Coronary artery (tissue), 2 donors: ENCODE data around the gene ZFHX3.
"Not testable (repeated sequence)": the region's sequence is repeated elsewhere in the genome, so short reads cannot be mapped to it uniquely, and the experiment has no call there.

ENCODE experiments used
- DNase-seq: peaks from one replicate; pipeline ENCODE4 v3.0.0-alpha.2; 2017; ENCODE audit warnings: low spot score
- H3K27ac ChIP-seq, 2 donors: fragments of 200-600 bp; sonication (generic); one replicate each; pipeline ENCODE4 v1.5.1; 2016 to 2019
- H3K4me3 ChIP-seq: fragments of 200-600 bp; sonication (generic); 2 replicates; pipeline ENCODE4 v1.5.1; 2016; ENCODE audit warnings: mild to moderate bottlenecking, moderate library complexity
- TF ChIP-seq, protein P1 (sequence below): fragments of 200-600 bp; sonication (generic); IDR thresholded peaks from one replicate; pipeline ENCODE4 v1.5.1; 2019; ENCODE audit warnings: antibody characterized with exemption

The ZFHX3 gene

GRCh38 chr16:73092236-73092781, 44.4 kb upstream of the ZFHX3 start:
- TF ChIP-seq, protein P1, sequence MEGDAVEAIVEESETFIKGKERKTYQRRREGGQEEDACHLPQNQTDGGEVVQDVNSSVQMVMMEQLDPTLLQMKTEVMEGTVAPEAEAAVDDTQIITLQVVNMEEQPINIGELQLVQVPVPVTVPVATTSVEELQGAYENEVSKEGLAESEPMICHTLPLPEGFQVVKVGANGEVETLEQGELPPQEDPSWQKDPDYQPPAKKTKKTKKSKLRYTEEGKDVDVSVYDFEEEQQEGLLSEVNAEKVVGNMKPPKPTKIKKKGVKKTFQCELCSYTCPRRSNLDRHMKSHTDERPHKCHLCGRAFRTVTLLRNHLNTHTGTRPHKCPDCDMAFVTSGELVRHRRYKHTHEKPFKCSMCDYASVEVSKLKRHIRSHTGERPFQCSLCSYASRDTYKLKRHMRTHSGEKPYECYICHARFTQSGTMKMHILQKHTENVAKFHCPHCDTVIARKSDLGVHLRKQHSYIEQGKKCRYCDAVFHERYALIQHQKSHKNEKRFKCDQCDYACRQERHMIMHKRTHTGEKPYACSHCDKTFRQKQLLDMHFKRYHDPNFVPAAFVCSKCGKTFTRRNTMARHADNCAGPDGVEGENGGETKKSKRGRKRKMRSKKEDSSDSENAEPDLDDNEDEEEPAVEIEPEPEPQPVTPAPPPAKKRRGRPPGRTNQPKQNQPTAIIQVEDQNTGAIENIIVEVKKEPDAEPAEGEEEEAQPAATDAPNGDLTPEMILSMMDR: no peak
- DNase-seq: no peak
- Histone ChIP-seq H3K27ac (peak overlapping the region; percentile 86 to 87), H3K4me3 (peak overlapping the region; percentile 41)

GRCh38 chr16:73091174-73091573, 43.2 kb upstream of the ZFHX3 start:
- H3K27ac ChIP-seq: peak overlapping the region; percentile 86 to 87
- peak overlapping the region; percentile 41 for H3K4me3 ChIP-seq
- TF ChIP-seq, protein P1: no peak
- DNase-seq: no peak

DNA sequence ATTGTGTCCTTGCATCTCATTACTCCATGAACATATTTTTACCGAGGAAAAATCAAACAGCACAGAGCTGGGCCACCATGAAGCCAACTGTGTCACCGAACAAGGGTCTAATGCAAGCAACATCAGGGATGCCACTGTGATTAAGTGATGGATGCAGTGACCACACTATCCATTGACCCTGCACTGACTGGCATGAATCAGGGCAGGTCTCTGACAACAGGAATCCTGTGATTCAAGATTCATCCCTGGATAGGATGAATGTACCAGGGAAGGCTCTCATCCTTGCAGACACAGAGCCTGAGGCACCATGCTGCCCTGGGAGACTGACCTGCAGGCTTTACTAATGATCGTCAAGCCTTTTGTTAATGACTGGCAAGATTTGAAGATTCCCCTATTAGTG, 41.5 kb upstream of the ZFHX3 start:
- TF ChIP-seq, protein P1: no peak
- DNase-seq: no peak
- H3K27ac ChIP-seq: peak overlapping the region in 1 of 2 donors; percentile 33
- no peak overlapping the region for H3K4me3 ChIP-seq

- H3K27ac ChIP-seq: no peak overlapping the region
- TF ChIP-seq, protein P1: no peak
- H3K4me3 ChIP-seq: no peak overlapping the region
- no peak for DNase-seq
Measured at GRCh38 chr16:73086108-73086507, 38.2 kb upstream of the ZFHX3 start.

GRCh38 chr16:73083271-73083670, 35.3 kb upstream of the ZFHX3 start:
- Histone ChIP-seq H3K27ac (no peak overlapping the region), H3K4me3 (no peak overlapping the region)
- no peak for DNase-seq
- TF ChIP-seq, protein P1: no peak

DNA sequence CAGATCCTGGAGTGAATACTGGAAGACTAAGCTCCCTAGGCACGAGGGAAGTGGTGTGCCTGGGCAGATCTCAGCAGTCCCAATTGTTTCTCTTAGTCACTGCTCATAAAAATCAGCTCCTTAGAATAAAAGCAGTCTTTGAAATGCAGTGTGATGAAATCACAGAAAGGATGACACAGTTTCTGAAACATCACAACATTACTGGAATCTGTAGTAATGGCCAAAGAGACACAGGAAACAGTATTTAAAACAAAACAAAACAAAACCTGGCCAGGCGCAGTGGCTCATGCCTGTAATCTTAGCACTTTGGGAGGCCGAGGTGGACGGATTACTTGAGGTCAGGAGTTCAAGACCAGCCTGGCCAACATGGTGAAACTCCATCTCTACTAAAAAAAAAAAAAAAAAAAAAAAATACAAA, 34.7 kb upstream of the ZFHX3 start:
- H3K27ac ChIP-seq: peak overlapping the region; percentile 43 to 68
- DNase-seq, H3K4me3 ChIP-seq: not testable (repeated sequence)

GRCh38 chr16:73080931-73081330, 33.0 kb upstream of the ZFHX3 start:
- TF ChIP-seq, protein P1: no peak
- Histone ChIP-seq H3K4me3 (no peak overlapping the region), H3K27ac (peak overlapping the region in 1 of 2 donors; percentile 47)
- no peak for DNase-seq
